Hepatocyte (in vitro differentiated cells): ENCODE data around the gene KLHL18.

ENCODE experiments used
- EZH2 ChIP-seq: fragments of 200-600 bp; sonication (generic); IDR thresholded peaks from 2 replicates; pipeline ENCODE4 v1.6.1; 2016; ENCODE audit warnings: antibody characterized with exemption, mild to moderate bottlenecking, borderline replicate concordance
- EZH2phosphoT487 ChIP-seq: fragments of 200-600 bp; sonication (generic); IDR thresholded peaks from one replicate; pipeline ENCODE4 v1.6.1; 2018; ENCODE audit warnings: antibody characterized with exemption, mild to moderate bottlenecking, low read depth, moderate library complexity; ENCODE audit not compliant: unreplicated experiment, severe bottlenecking
- TF ChIP-seq, protein P1 (sequence below): fragments of 200-600 bp; sonication (generic); IDR thresholded peaks from 2 replicates; pipeline ENCODE4 v1.5.1; 2016; ENCODE audit warnings: antibody characterized with exemption, mild to moderate bottlenecking; ENCODE audit not compliant: poor library complexity

DNA sequence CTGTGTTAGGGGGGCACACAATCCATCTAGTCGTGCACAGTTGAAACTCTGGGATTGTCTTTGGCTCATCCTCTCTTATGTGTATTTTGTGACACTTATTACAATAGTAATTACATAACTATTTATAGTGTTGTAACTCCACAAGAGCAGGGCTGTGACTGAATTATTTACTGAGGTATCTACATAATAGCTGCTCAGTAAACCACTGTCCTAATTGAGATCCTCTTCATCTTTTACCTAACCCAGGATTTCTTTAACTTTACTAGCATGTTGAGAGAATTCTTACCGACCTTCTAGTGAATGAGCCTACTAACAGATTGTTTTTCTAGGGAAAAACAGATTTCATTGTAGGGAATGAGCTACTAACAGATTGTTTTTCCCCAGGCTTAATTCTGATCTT lies 11.1 kb downstream of the KLHL18 start:
- TF ChIP-seq, protein P1, sequence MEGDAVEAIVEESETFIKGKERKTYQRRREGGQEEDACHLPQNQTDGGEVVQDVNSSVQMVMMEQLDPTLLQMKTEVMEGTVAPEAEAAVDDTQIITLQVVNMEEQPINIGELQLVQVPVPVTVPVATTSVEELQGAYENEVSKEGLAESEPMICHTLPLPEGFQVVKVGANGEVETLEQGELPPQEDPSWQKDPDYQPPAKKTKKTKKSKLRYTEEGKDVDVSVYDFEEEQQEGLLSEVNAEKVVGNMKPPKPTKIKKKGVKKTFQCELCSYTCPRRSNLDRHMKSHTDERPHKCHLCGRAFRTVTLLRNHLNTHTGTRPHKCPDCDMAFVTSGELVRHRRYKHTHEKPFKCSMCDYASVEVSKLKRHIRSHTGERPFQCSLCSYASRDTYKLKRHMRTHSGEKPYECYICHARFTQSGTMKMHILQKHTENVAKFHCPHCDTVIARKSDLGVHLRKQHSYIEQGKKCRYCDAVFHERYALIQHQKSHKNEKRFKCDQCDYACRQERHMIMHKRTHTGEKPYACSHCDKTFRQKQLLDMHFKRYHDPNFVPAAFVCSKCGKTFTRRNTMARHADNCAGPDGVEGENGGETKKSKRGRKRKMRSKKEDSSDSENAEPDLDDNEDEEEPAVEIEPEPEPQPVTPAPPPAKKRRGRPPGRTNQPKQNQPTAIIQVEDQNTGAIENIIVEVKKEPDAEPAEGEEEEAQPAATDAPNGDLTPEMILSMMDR, result no peak
- TF ChIP-seq EZH2 (no peak), EZH2phosphoT487 (no peak)
